CD8-positive, alpha-beta memory T cell (primary cell): ENCODE data around the gene ASL. TPM values are rescaled to one million over a fixed set of nuclear protein-coding genes. Genes with fewer than 3 reads are reported as not detected.
"Not testable (repeated sequence)": the region's sequence is repeated elsewhere in the genome, so short reads cannot be mapped to it uniquely, and the experiment has no call there.

Experiments
- CTCF ChIA-PET: fragments of 350-600 bp; sonication (Branson Sonifier 250); formaldehyde crosslinking; loops from one replicate; lab custom pipeline; 2021; ENCODE audit warnings: antibody characterized with exemption; lab: Charles Lee
- POLR2A ChIA-PET: fragments of 350-600 bp; sonication (Branson Sonifier 250); formaldehyde crosslinking; loops from one replicate; lab custom pipeline; 2021; ENCODE audit warnings: antibody characterized with exemption; lab: Charles Lee
- DNase-seq, 5 donors: peaks; one replicate each; pipeline versions ENCODE4 v3.0.0 to v3.0.0-alpha.2; 2020 to 2022; ENCODE audit warnings: mixed read lengths in 1 of 5
- H3K27ac ChIP-seq: one replicate; pipeline ENCODE4 v1.7.0; 2013; ENCODE audit warnings: low read depth, mild to moderate bottlenecking, low read length, moderate library complexity
- H3K27me3 ChIP-seq: 2 replicates; pipeline ENCODE4 v1.7.0; 2013; ENCODE audit warnings: low read length, mild to moderate bottlenecking; ENCODE audit not compliant: insufficient read depth, poor library complexity, severe bottlenecking
- H3K36me3 ChIP-seq: 2 replicates; pipeline ENCODE4 v1.7.0; 2013; ENCODE audit warnings: mild to moderate bottlenecking, low read length, moderate library complexity; ENCODE audit not compliant: insufficient read depth
- H3K4me1 ChIP-seq: 2 replicates; pipeline ENCODE4 v1.7.0; 2013; ENCODE audit warnings: mild to moderate bottlenecking, low read length, moderate library complexity; ENCODE audit not compliant: insufficient read depth
- H3K4me3 ChIP-seq: 2 replicates; pipeline ENCODE4 v1.7.0; 2013; ENCODE audit warnings: mild to moderate bottlenecking, low read length
- H3K9me3 ChIP-seq: 2 replicates; pipeline ENCODE4 v1.7.0; 2013; ENCODE audit warnings: mild to moderate bottlenecking, low read length
- H3K27ac Mint-ChIP-seq, 8 donors: one replicate each; pipeline ENCODE4 v1.8.0; 2020 to 2021; ENCODE audit warnings: mixed read lengths in 8 of 8, mild to moderate bottlenecking in 6 of 8, inconsistent platforms in 3 of 8, moderate library complexity in 3 of 8
- H3K27me3 Mint-ChIP-seq, 2 donors: one replicate each; pipeline ENCODE4 v1.8.0; 2020 to 2021; ENCODE audit warnings: mixed read lengths in 2 of 2, mild to moderate bottlenecking in 1 of 2, moderate library complexity in 1 of 2
- H3K36me3 Mint-ChIP-seq, 3 donors: one replicate each; pipeline ENCODE4 v1.8.0; 2020 to 2021; ENCODE audit warnings: mixed read lengths in 3 of 3, inconsistent platforms in 1 of 3, mild to moderate bottlenecking in 1 of 3
- H3K4me1 Mint-ChIP-seq, 3 donors: one replicate each; pipeline ENCODE4 v1.8.0; 2020 to 2021; ENCODE audit warnings: mixed read lengths in 3 of 3, inconsistent platforms in 1 of 3, mild to moderate bottlenecking in 1 of 3
- H3K4me3 Mint-ChIP-seq, 7 donors: one replicate each; pipeline ENCODE4 v1.8.0; 2020 to 2021; ENCODE audit warnings: mixed read lengths in 7 of 7, mild to moderate bottlenecking in 6 of 7, moderate library complexity in 4 of 7, inconsistent platforms in 2 of 7
- H3K9me3 Mint-ChIP-seq, 5 donors: one replicate each; pipeline ENCODE4 v1.8.0; 2020 to 2022; ENCODE audit warnings: mixed read lengths in 5 of 5, mild to moderate bottlenecking in 3 of 5, moderate library complexity in 2 of 5, inconsistent platforms in 1 of 5
- polyA plus RNA-seq: library from polyadenylated mRNA; unstranded; fragments of 300-500 nt; fragmentation: Illumina TruSeq; gene quantifications from one replicate; pipeline ENCODE4 v1.2.3, GENCODE V29; 2021
- total RNA-seq, 2 experiments: library from RNA; stranded (reverse); gene quantifications; one replicate each; pipeline ENCODE4 v1.2.3, GENCODE V29; 2021

Gene ASL
- total and polyA plus RNA-seq, 3 experiments from 2014 or later: 14.1 to 27.7 (median 24.2) TPM

- Mint-ChIP-seq H3K36me3 (no peaks in the 10 kb centered on the region), H3K4me1 (peaks cover 2 to 9% (median 6%) of the 10 kb centered on the region in 3 donors), H3K4me3 (peak overlapping the region; percentile 67 to 83 (median 79)), H3K27me3 (peaks cover 8 to 25% of the 10 kb centered on the region in 2 donors), H3K9me3 (no peaks in the 10 kb centered on the region), H3K27ac (peak overlapping the region in 2 of 8 donors; percentile 69 to 79)
- DNase-seq: peak in 2 of 5 donors; percentile 2 to 5
- ChIA-PET CTCF (no interaction called here), POLR2A (no interaction called here)
- no peaks in the 10 kb centered on the region for H3K4me1 ChIP-seq
- peak overlapping the region; percentile 51 for H3K4me3 ChIP-seq
- no peaks in the 10 kb centered on the region for H3K9me3 ChIP-seq
- H3K36me3 ChIP-seq: no peaks in the 10 kb centered on the region
- no peak overlapping the region for H3K27ac ChIP-seq
- H3K27me3 ChIP-seq: peaks cover 8% of the 10 kb centered on the region
These were observed 31.7 kb upstream of the ASL start for GRCh38 chr7:66043681-66044497.

GRCh38 chr7:66044498-66044854, 31.1 kb upstream of the ASL start:
- H3K27ac ChIP-seq, H3K9me3 Mint-ChIP-seq, H3K4me3 ChIP-seq, H3K9me3 ChIP-seq, H3K36me3 ChIP-seq, POLR2A ChIA-PET, H3K36me3 Mint-ChIP-seq, DNase-seq, H3K27me3 ChIP-seq, H3K27ac Mint-ChIP-seq, H3K4me1 ChIP-seq, H3K4me1 Mint-ChIP-seq: not testable (repeated sequence)
- peaks cover 8 to 25% of the 10 kb centered on the region in 2 donors for H3K27me3 Mint-ChIP-seq
- CTCF ChIA-PET: interaction anchor here (0.9 kb wide), 1 partner anchor 14 kb away, joined by 4 read pairs; no protein-coding TSS in a partner anchor
- peak overlapping the region; percentile 67 to 83 (median 79) for H3K4me3 Mint-ChIP-seq

GRCh38 chr7:66047426-66047825, 28.2 kb upstream of the ASL start:
- POLR2A ChIA-PET: no interaction called here
- H3K9me3 Mint-ChIP-seq: no peaks in the 10 kb centered on the region
- CTCF ChIA-PET: no interaction called here

GRCh38 chr7:66049886-66050285, 25.7 kb upstream of the ASL start:
- H3K27ac ChIP-seq, H3K9me3 ChIP-seq, POLR2A ChIA-PET: not testable (repeated sequence)

More at GRCh38 chr7:66047426-66047825, 28.2 kb upstream of the ASL start:
- Histone ChIP-seq H3K27ac (no peak overlapping the region), H3K36me3 (no peaks in the 10 kb centered on the region), H3K9me3 (no peaks in the 10 kb centered on the region), H3K27me3 (peaks cover 8% of the 10 kb centered on the region), H3K4me1 (no peaks in the 10 kb centered on the region), H3K4me3 (no peak overlapping the region)
- peaks cover 8 to 18% of the 10 kb centered on the region in 2 donors for H3K27me3 Mint-ChIP-seq
- DNase-seq: no peak
- H3K4me3 Mint-ChIP-seq: no peak overlapping the region
- H3K4me1 Mint-ChIP-seq: peaks cover 2 to 9% (median 6%) of the 10 kb centered on the region in 3 donors
- no peak overlapping the region for H3K27ac Mint-ChIP-seq
- H3K36me3 Mint-ChIP-seq: no peaks in the 10 kb centered on the region

GRCh38 chr7:66050337-66050957, 25.2 kb upstream of the ASL start:
- H3K9me3 Mint-ChIP-seq: no peaks in the 10 kb centered on the region
- Histone ChIP-seq H3K27me3 (no peaks in the 10 kb centered on the region), H3K27ac (no peak overlapping the region), H3K4me3 (no peak overlapping the region), H3K4me1 (no peaks in the 10 kb centered on the region), H3K9me3 (no peaks in the 10 kb centered on the region), H3K36me3 (no peaks in the 10 kb centered on the region)
- H3K4me1 Mint-ChIP-seq: peaks cover under 1 to 11% (median 7%) of the 10 kb centered on the region in 3 donors
- H3K36me3 Mint-ChIP-seq: no peaks in the 10 kb centered on the region
- no peak overlapping the region for H3K4me3 Mint-ChIP-seq
- ChIA-PET POLR2A (no interaction called here), CTCF (no interaction called here)
- H3K27me3 Mint-ChIP-seq: peaks cover under 1 to 5% of the 10 kb centered on the region in 2 donors
- DNase-seq: no peak
- H3K27ac Mint-ChIP-seq: no peak overlapping the region

More at GRCh38 chr7:66049886-66050285, 25.7 kb upstream of the ASL start:
- H3K4me1 ChIP-seq, H3K27me3 ChIP-seq, CTCF ChIA-PET, H3K4me1 Mint-ChIP-seq, H3K4me3 Mint-ChIP-seq, DNase-seq, H3K27ac Mint-ChIP-seq, H3K9me3 Mint-ChIP-seq, H3K27me3 Mint-ChIP-seq, H3K4me3 ChIP-seq, H3K36me3 ChIP-seq, H3K36me3 Mint-ChIP-seq: not testable (repeated sequence)

- H3K4me1 ChIP-seq: no peaks in the 10 kb centered on the region
- Mint-ChIP-seq H3K9me3 (no peaks in the 10 kb centered on the region), H3K36me3 (no peaks in the 10 kb centered on the region), H3K27ac (no peak overlapping the region), H3K27me3 (no peaks in the 10 kb centered on the region), H3K4me3 (no peak overlapping the region), H3K4me1 (peaks cover 2 to 17% (median 10%) of the 10 kb centered on the region in 3 donors)
- ChIA-PET CTCF (no interaction called here), POLR2A (no interaction called here)
- H3K27me3 ChIP-seq: no peaks in the 10 kb centered on the region
- DNase-seq: no peak
- H3K27ac ChIP-seq: no peak overlapping the region
- no peak overlapping the region for H3K4me3 ChIP-seq
- H3K9me3 ChIP-seq: no peaks in the 10 kb centered on the region
- no peaks in the 10 kb centered on the region for H3K36me3 ChIP-seq
These were observed 24.6 kb upstream of the ASL start for GRCh38 chr7:66050990-66051448.

- peak overlapping the region in 1 of 8 donors; percentile 47 for H3K27ac Mint-ChIP-seq
- POLR2A ChIA-PET: no interaction called here
These were observed 23.2 kb upstream of the ASL start for GRCh38 chr7:66052447-66052846.

GRCh38 chr7:66054063-66054462, 21.6 kb upstream of the ASL start:
- Histone ChIP-seq H3K27ac (no peak overlapping the region), H3K27me3 (no peaks in the 10 kb centered on the region), H3K9me3 (no peaks in the 10 kb centered on the region), H3K36me3 (no peaks in the 10 kb centered on the region), H3K4me3 (no peak overlapping the region), H3K4me1 (no peaks in the 10 kb centered on the region)
- ChIA-PET CTCF (interaction anchor here (0.6 kb wide), 1 partner anchor 192 kb away, joined by 3 read pairs; no protein-coding TSS in a partner anchor), POLR2A (no interaction called here)
- no peak for DNase-seq
- Mint-ChIP-seq H3K27ac (no peak overlapping the region), H3K4me3 (no peak overlapping the region), H3K4me1 (peaks cover 2 to 19% (median 10%) of the 10 kb centered on the region in 3 donors), H3K9me3 (no peaks in the 10 kb centered on the region), H3K27me3 (no peaks in the 10 kb centered on the region), H3K36me3 (no peaks in the 10 kb centered on the region)

More at GRCh38 chr7:66052447-66052846, 23.2 kb upstream of the ASL start:
- Histone ChIP-seq H3K9me3 (no peaks in the 10 kb centered on the region), H3K4me1 (no peaks in the 10 kb centered on the region), H3K27me3 (no peaks in the 10 kb centered on the region), H3K36me3 (no peaks in the 10 kb centered on the region), H3K4me3 (no peak overlapping the region), H3K27ac (no peak overlapping the region)
- CTCF ChIA-PET: no interaction called here
- Mint-ChIP-seq H3K4me1 (peaks cover 2 to 19% (median 10%) of the 10 kb centered on the region in 3 donors), H3K36me3 (no peaks in the 10 kb centered on the region), H3K27me3 (no peaks in the 10 kb centered on the region), H3K4me3 (no peak overlapping the region), H3K9me3 (no peaks in the 10 kb centered on the region)
- no peak for DNase-seq
